NCI-H2107 treated with DMSO at 0.1 percent for 48 hours (cell line): ENCODE measurements around the gene PCSK5.
"Not testable (repeated sequence)": the region's sequence is repeated elsewhere in the genome, so short reads cannot be mapped to it uniquely, and the experiment has no call there.

ENCODE experiments used
- DNase-seq: peaks from one replicate; lab custom pipeline; 2025; ENCODE audit not compliant: unreplicated experiment; lab: John Stamatoyannopoulos, UW

Gene PCSK5

DNA sequence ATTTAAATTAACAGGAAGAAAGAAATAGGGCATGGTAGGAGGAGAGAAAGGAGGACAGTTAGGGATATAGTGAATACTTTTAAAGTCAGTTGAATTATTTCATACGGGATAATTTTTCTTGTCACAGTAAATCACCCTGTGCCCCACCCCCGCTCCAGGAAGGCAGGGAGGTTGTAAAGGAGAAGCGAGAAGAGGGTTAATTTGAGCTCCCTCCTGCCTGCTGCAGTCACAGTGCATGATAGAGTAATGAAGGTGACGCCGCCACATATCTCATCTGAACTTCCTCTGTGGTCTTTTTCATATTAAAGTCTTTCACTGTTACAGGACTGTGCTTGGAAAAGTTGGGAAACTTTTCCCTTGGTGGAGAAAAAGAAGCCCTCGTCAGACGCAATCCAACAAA is 896 bp upstream of the PCSK5 start:
- no peak for DNase-seq

DNA sequence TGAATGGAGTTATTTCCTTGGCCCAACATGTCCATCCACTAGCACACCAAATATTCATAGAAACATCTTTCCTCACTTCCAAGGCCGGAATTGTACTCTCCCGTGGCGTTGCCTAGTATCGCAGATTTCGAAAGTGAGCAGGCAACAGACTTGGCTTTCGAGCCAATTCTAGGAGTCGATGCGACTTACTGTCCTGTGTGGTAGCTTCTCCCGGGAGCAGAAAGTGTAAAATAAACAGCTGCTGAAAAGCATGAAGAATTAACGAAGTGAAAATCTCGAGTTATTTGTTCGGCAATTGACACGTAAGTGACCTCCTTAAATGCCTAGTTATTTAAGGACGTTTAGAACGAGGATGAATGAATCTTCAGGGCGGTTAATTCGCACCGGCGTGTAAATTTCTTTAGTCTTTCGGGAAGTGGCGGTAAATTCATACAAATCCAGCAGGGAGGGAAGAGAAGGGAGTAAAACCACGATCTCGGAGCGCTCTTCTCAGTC is 449 bp upstream of the PCSK5 start:
- DNase-seq, result no peak

DNA sequence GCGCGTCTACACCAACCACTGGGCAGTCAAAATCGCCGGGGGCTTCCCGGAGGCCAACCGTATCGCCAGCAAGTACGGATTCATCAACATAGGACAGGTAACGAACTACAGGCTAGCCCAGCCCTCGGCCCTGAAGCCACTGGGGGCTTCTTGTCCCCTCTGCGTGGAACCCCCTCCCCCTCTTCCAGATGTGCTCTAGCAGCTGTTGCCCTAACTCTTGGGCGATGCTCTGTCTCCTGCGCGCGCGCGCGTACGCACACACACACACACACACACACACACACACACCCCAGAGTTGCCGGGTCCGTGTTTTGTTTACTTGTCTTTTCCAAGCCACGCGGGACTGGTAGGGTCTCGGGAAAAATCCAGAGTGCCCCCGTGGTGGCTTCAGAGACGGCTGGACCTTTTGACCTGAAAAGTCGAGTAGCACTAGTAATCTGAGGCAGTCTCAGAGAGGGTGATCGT is 836 bp downstream of the PCSK5 start:
- DNase-seq, result no peak

DNA sequence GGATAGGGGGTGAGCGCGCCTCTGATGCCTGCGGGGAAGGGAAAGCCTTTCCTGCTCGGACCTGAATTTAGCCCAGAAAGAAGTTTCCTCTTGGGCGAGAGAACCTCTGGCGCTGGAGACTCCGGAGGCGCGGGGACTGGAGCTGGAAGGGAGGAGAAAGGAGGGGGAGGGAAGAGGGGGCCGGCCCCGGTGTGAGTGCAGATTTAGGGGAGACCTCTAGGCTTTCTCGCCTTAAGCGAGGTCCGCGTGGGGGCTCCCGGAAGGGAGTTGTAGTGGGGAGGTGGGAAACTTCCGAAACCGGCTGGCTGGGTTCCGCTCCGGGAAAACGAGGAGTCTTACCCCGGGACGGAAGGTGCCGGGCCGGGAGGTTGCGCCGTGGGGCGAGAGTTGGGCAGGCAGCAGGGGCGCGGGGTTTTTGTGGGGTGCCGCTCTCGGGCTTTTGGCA is 1.3 kb downstream of the PCSK5 start:
- no peak for DNase-seq

DNA sequence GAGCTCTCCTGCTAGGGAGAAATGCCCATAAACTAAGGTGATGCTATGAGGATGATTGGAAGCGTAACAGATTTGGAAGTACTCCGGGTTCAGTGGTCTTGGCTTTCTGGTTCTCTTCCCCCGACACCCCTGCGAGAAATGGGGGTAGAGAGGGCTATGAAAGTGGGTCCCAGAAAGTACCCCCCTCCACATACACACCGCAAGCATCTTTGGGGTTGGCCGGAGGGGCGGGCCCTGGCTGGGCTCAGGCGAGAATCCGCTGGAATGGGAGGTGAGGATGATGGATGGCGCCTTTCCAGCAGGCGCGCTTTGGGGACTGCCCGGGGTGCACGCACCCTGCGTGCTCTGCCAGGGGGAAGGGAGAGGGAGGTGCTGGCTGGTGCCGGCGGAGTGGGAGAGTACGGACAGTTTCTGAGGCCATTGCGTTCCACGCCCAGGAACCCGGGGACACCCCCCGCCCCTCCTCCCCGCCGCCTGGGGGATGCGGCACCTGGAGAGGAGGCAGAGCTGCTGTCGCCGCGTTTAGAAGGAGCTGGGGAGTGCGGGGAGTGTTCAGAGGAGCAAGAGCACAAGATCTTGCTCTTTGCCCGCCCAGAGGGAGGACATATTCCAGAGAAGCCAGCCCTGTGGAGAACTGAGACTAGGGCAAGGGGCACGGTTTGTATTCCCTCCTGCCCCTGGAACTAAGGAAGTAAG is 1.9 kb downstream of the PCSK5 start:
- no peak for DNase-seq

DNA sequence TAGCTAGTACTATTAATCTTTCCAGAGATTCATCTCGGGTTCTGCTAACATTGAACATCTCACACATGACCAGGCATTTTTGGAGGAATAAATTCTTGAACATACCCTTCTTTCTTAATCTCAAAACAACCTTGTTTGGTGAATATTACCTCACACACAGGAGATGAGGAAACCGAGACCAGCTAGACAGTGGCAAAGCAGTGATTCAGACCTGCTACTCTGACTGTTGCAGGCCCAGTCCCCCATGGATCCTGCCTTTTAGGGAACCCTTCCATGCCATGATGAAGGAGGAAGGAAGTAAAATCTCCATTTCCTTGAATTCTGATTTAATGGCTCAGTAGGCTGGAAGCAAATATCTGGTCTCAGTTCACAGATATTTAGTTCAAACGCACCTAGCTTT is 2.6 kb downstream of the PCSK5 start:
- no peak for DNase-seq

DNA sequence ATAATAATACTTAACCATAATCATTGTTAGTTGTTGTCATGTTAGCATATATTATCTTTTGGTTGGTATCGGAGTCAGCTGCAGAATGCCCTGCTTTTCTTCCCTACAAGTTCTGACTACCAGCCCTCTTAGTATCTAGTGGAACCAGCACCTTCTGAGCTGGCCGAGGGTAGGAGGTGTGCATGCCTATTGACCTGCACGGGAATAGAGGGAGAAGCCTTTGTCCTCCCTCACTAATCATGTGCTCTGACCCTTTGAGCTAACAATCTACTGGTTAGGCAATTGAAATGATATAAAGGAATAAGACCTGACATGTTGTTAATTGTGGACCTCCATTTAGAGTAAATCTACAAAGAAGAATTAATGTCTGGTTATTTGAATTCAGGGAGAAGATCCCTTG is 4.1 kb downstream of the PCSK5 start:
- no peak for DNase-seq

DNA sequence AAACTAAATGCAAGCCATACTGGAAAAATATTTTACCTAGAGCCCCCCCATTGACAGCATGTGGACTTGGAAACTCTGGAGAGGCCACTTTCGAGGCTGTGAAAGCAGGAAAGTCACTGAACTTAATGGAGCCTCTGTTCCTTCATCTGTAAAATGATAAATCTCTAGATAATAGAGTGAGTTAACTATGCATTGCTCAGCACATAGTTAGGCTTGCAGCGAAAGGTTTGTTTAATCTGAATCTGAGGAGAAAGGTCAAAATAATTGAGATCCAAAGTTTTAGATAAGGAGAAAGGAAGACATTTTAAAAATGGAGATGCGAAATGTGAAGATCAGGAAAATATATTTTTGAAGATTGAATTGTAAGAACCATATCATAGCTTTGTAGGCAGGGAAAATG is 4.6 kb downstream of the PCSK5 start:
- no peak for DNase-seq

DNA sequence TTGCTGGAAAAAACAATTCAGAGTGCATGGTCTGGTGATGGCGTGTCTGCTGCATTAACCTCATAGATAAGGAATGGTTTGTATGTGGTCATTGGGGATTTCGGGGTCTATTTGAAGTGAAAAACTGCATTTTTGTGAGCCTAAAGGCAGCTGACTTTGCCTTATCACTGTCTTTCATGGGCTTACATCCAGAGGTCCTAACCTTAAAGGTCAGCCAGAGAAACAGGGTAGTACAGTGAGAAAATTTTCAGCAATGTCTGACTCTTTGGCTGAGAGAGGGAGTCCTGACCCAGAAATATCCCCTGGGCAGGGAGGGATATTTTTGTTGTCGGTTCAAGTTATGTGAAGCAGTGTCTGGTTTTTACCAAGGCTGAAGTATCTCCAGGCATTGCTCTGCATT is 5.7 kb downstream of the PCSK5 start:
- DNase-seq, result no peak

DNA sequence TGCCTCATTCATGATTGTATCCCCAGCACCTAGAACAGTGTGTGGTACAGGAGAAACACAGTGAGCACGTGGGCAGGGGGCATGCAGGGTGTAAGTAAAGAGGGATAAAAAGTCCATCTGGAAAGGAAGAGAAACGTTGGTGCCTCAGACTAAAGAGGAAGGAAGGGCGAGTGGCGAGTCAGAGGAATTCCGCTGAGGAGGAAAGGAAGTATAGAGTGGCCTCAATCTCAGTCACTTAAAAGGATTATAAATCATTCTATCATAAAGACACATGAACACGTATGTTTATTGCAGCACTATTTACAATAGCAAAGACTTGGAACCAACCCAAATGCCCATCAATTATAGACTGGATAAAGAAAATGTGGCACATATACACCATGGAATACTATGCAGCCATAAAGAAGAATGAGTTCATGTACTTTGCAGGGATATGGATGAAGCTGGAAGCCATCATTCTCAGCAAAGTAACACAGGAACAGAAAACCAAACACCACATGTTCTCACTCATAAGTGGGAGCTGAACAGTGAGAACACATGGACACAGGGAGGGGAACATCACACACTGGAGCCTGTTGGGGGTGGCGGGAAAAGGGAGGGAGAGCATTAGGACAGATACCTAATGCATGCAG is 10.5 kb downstream of the PCSK5 start:
- DNase-seq, result not testable (repeated sequence)

DNA sequence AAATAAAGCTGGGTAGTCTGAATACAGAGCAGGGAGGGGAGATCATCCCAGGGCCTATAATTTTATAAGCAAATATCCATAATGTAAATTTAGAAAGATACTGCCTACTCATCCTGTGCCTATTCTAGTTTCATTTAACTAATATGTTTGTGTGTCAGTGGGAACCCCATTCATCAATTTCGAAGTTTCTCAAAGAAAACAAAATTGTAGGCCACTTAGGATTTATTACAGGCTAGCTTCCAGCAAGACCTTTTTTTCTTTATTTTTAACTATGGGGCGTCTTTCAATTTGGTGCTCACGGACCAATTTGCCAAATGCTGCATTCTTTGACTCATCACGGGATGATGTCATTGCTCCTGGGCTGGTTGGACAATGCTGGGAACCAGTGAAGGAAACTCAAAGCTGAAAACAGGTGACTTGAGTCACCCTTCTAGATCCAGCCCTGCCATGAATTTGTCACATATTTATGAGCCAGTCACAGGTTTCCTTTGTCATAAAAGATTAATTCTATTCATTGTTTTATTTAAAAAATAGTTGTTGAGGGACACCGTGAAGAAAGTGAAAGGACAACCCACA is 13.4 kb downstream of the PCSK5 start:
- DNase-seq, result no peak

DNA sequence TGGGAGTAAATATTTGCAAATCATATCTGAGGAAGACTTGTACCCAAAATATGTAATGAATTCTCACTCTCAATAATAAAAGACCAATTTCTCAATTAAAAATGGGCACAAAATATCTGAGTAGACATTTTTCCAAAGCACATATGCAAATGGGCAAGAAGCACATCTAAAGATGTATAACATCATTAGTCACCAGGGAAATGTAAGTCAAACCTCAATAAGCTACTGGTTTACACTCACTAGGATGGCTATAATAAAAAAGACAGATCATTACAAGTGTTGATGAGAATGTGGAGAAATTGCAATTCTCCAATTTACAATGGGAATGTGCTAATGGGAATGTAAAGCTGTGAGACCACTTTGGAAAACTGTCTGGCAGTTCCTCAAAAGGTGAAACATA is 13.9 kb downstream of the PCSK5 start:
- no peak for DNase-seq

DNA sequence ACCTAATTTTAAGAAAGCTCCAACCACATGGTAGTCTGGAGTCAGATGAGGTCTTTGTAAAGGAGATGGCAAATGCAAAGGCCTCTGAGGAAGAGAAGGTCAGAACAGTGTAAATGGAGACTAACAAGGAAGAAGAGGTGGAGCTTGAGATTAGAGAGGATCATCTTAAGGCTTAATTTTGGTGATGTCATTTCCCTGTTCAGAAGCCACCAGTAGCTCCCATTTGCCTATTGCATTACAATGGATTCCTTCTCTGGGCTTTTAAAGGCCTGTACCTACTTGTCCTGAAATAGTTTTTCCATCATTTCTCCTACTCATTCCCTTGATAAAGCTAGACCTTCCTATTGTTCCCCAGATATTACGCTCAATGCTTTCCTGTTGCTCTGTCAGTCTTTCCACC is 16.1 kb downstream of the PCSK5 start:
- no peak for DNase-seq

DNA sequence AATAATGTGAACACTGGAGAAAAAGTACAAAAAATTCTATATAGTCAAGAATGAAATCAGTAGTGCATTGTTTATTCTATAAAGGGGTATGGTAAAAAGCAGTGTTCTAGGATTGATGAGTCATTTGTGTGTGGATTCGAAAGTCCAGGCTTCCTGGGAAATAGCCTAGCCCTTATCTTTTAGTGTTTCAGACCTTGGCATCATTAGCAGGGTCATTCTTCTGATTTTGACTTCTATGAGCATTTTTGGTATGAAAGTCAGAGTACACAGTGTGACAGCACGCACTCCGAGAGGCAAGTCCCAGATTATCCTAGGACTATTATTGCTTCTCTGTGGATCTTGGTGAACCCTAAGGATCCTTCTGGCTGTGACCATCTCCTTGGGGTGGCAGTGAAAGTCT is 16.9 kb downstream of the PCSK5 start:
- no peak for DNase-seq

DNA sequence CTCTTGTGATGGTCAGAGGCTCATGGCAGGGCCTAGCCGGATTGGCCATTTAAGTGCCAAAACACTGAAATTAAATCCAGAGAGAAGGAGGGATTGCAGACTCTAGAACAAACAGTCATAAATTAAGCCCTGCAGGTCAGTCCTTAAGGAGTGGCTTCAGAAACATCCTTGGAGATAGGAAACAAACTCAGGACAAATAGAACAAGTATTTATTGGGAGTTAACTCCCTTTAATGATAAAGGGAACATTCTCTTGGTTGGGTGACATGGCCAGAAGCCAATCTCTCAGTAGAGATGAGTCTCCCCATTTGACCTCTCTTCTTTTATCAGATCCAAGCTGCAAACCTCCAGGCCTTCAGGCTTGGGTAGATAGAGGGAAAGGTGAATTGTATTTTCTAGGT is 17.4 kb downstream of the PCSK5 start:
- DNase-seq, result no peak

DNA sequence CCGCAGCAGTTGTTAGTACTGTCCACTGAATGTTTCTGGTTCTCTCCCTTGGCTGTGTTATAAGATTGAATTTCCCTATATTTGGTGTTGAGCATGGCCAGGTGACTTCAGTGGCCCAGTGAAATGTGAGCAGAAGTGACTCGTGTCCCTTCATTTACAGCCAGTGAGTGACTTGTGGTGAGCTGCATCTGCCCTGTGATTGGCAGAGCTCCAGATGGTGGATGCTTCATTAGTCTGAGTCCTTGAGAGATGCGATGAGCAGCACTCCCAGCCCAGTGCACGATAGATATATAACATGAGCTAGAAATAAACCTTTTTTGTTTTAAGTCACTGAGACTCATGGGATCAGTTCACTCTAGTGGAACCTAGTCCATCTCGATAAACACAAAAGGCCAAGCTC is 19.3 kb downstream of the PCSK5 start:
- DNase-seq, result no peak

DNA sequence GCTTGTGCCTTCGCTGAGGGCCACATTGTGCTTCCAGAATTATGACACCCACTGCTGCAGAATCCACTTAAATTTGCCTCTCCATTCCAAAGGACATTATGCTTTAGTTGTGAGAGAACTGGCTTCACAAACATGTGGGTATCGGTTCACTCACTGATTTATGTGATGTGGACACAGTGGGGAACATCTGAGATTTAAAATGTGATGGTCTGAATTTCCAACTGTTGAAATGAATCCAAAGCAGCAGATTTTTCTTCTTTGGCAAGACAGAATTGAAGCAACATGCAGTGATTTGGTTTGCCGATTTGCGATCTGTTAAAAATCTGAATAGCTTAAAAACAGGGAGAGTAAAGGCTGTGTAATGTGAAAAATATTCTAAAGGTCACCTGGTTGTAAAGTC is 20.3 kb downstream of the PCSK5 start:
- DNase-seq, result no peak

DNA sequence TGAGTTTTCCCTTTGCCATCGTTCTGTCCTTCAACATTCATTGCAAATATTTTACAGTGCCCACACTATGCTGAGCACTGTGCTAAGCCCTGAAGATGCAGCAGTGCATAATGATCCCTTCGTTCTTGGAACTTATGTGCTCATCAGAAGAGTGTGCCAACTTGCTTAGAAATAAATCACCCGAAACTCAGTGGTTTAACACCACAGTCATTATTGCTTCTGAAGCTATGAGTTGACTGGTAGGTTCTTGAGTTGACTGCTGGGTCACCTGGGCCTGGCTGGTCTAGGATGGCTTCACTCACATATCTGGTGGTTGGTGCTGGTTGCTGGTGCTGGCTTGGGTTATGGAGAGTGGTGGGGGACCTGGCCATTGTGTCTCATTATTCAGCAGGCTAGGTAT is 20.9 kb downstream of the PCSK5 start:
- DNase-seq, result no peak

DNA sequence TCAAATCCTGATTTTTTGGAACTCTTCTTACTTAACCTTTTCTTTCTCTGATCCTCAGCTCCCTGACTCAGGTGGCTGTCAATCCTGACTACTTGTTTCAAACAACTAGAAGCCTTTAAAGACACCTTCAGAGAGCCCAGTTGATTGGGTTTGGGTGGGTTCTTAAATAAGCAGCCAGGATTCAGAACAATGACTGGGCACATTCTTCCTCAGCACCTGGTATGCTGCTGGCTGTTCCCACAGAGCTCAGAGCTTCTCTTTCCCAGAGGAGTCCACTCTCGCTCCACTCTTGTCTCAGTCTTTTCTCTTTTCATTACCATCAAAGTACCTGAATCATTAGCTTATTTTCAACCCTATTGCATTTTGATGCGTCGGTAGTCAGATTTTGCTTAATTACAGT is 22.5 kb downstream of the PCSK5 start:
- no peak for DNase-seq

DNA sequence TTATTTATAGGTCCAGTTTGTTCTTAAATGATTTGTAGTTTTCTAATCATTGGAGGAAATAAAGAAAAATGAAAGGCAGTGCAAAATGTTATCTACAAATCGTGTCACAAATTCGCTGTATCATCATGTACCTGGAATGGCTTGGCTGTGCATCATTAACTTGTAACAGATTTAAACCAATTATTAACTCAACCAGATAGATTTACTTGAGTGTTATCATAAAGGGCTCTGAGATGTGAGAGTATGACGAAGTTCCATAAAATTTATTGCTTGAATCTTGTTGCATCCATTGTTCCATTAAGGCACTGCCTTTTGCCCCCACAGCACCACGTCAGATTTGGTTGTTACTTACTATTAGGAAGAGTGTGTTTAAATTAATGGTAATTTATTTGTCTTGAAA is 23.5 kb downstream of the PCSK5 start:
- no peak for DNase-seq

DNA sequence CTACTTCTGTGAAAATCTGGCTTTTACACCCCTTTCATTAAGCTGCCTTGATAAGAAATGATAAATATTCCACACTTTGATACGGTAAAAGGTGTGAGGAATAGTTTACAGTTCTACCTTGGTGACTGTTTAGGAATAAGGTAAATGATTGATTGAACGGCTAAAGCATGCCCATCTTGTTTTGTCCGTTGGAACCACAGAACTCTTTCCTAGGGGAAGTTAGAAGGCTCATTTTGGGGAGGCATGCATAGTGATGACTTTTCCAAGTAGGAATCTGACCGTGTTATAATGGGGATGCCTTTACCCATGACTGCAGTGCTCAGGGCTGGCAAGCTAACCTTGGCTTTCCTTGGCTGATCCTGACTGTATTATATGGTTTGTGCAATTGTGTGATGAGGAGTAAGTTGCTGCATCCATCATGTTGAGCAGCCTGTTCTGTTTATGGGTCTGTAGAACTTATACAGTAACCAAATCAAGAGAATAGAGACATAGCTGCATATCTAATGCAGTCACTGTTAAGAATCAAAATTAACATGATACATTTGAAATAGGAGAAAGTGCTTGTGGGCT is 24.5 kb downstream of the PCSK5 start:
- no peak for DNase-seq

DNA sequence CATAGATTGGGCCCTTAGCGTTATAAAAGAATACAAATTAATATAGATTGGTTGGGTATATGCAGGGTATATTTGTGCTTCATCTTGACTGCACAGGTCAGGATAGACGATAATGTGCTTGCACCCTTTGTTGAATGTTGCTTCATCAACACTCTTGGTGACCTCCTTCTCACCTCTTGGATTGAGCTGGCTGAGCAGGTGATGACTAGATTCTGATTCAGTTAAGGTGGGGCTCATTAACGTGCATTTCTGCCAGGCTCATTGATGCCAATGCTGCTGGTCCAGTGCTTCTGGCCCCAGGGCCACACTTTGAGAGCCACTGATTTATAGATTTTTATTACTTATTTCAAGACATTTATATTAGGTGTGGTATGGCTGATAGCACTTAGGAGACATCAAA is 27.7 kb downstream of the PCSK5 start:
- no peak for DNase-seq
